ENCODE data around the gene ACSL6.

DNA sequence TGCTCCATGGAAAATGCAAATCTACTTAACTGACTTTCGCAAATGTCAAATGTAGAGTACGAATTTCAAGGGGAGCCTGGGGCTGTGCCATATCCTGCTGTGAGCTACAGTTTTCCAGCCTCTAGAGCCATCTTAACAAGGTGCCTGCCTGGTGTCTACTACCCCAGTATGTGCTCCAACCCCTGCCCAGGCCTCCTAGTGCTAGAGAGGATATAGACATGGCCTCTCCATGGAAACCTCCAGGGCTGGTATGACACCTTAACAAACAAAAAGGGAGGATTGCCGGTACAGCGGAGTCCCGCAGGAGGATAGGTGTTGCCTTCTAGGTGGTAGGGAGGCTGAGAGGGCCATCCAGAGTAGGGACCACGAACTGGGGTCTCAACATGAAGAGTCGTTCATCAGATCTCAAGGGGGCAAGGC, 35.4 kb upstream of the ACSL6 start:
- TF ChIP-seq, protein P1, sequence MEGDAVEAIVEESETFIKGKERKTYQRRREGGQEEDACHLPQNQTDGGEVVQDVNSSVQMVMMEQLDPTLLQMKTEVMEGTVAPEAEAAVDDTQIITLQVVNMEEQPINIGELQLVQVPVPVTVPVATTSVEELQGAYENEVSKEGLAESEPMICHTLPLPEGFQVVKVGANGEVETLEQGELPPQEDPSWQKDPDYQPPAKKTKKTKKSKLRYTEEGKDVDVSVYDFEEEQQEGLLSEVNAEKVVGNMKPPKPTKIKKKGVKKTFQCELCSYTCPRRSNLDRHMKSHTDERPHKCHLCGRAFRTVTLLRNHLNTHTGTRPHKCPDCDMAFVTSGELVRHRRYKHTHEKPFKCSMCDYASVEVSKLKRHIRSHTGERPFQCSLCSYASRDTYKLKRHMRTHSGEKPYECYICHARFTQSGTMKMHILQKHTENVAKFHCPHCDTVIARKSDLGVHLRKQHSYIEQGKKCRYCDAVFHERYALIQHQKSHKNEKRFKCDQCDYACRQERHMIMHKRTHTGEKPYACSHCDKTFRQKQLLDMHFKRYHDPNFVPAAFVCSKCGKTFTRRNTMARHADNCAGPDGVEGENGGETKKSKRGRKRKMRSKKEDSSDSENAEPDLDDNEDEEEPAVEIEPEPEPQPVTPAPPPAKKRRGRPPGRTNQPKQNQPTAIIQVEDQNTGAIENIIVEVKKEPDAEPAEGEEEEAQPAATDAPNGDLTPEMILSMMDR (IDR thresholded peaks at IDR 0.05; ENCODE audit: low read depth, low read length, poor library complexity, severe bottlenecking), result no peak
- no peak for TF ChIP-seq EZH2phosphoT487 (IDR thresholded peaks at IDR 0.05; ENCODE audit: borderline replicate concordance, low read length)
